OCI-LY7 (cell line): ENCODE data around the gene AUTS2. TPM values are rescaled to one million over a fixed set of nuclear protein-coding genes. Genes with fewer than 3 reads are reported as not detected.

ENCODE experiments used
- BruUV-seq: library from RNA; stranded (reverse); fragments of 400-500 nt; replicated peaks from 2 replicates; lab custom pipeline; 2021; lab: Mats Ljungman, UMichigan
- CTCF ChIA-PET: fragments of 300-600 bp; sonication (Branson Sonifier 250); formaldehyde crosslinking; loops from one replicate; lab custom pipeline; 2022; ENCODE audit warnings: antibody characterized with exemption; ENCODE audit not compliant: unreplicated experiment; lab: Charles Lee
- POLR2A ChIA-PET: fragments of 300-600 bp; sonication (Branson Sonifier 250); formaldehyde crosslinking; loops from one replicate; lab custom pipeline; 2022; ENCODE audit warnings: antibody characterized with exemption; lab: Charles Lee
- DNase-seq: peaks from one replicate; pipeline ENCODE4 v3.0.0-alpha.2; 2015; ENCODE audit warnings: low spot score
- H2AFZ ChIP-seq: fragments of 200-600 bp; sonication (generic), shearing (Covaris generic); 2 replicates; pipeline ENCODE4 v1.6.1; 2014; ENCODE audit warnings: mild to moderate bottlenecking, antibody characterized with exemption, low read length, moderate library complexity
- H3K27ac ChIP-seq: fragments of 200-600 bp; sonication (generic); 2 replicates; pipeline ENCODE4 v1.5.1; 2014; ENCODE audit warnings: mixed run types, low read depth, mild to moderate bottlenecking, moderate library complexity, low read length, inconsistent platforms; ENCODE audit not compliant: poor library complexity, severe bottlenecking
- H3K36me3 ChIP-seq: fragments of 200-600 bp; sonication (generic); 2 replicates; pipeline ENCODE4 v1.6.1; 2014; ENCODE audit warnings: mild to moderate bottlenecking, antibody characterized with exemption, low read length, moderate library complexity, mixed read lengths; ENCODE audit not compliant: insufficient read depth
- H3K4me1 ChIP-seq: fragments of 200-600 bp; sonication (generic); 2 replicates; pipeline ENCODE4 v1.5.1; 2014; ENCODE audit warnings: mild to moderate bottlenecking, low read length; ENCODE audit not compliant: insufficient read depth, poor library complexity, severe bottlenecking
- H3K4me2 ChIP-seq: fragments of 200-600 bp; sonication (generic); 2 replicates; pipeline ENCODE4 v1.6.1; 2014; ENCODE audit warnings: mild to moderate bottlenecking, low read length
- H3K4me3 ChIP-seq: fragments of 200-600 bp; sonication (generic); 2 replicates; pipeline ENCODE4 v1.5.1; 2014; ENCODE audit warnings: mild to moderate bottlenecking, low read depth, low read length; ENCODE audit not compliant: poor library complexity, severe bottlenecking
- H3K79me2 ChIP-seq: fragments of 200-600 bp; sonication (generic); 2 replicates; pipeline ENCODE4 v1.6.1; 2016; ENCODE audit warnings: low read depth, mild to moderate bottlenecking, low read length, moderate library complexity, mixed read lengths; ENCODE audit not compliant: insufficient read depth
- H3K9me2 ChIP-seq: fragments of 200-600 bp; sonication (generic); 2 replicates; pipeline ENCODE4 v1.6.1; 2016; ENCODE audit warnings: mild to moderate bottlenecking, low read length, mixed read lengths; ENCODE audit not compliant: insufficient read depth
- H3K9me3 ChIP-seq: fragments of 200-600 bp; sonication (generic); 2 replicates; pipeline ENCODE4 v1.6.1; 2014; ENCODE audit warnings: mild to moderate bottlenecking, mixed run types, low read length, mixed read lengths
- H4K20me1 ChIP-seq: fragments of 200-600 bp; sonication (generic); 2 replicates; pipeline ENCODE4 v1.6.1; 2014; ENCODE audit warnings: mild to moderate bottlenecking, antibody characterized with exemption, low read length, moderate library complexity, mixed read lengths; ENCODE audit not compliant: insufficient read depth
- CTCF ChIP-seq: fragments of 200-600 bp; sonication (generic); conservative IDR thresholded peaks from 2 replicates; pipeline ENCODE4 v1.5.1; 2014; ENCODE audit warnings: mild to moderate bottlenecking, antibody characterized with exemption, low read length, moderate library complexity, mixed read lengths
- EZH2phosphoT487 ChIP-seq: fragments of 200-600 bp; sonication (generic); IDR thresholded peaks from 2 replicates; pipeline ENCODE4 v1.6.1; 2018; ENCODE audit warnings: low read depth, borderline replicate concordance, mild to moderate bottlenecking, mixed run types, antibody characterized with exemption, low read length, moderate library complexity, mixed read lengths
- intact Hi-C: fragments of 100-400 bp; cut with micrococcal nuclease; formaldehyde crosslinking; loops from one replicate; pipeline ENCODE4 v1.10.0; 2022; ENCODE audit not compliant: unreplicated experiment
- total RNA-seq, 2 experiments: library from RNA; depleted of rRNA in 1 of 2; stranded (reverse); fragments of >200 nt in 1 of 2; shearing (Covaris generic) in 1 of 2; gene quantifications; 2 replicates each; pipeline ENCODE4 v1.2.3, GENCODE V29; 2014 to 2022

The AUTS2 gene
- total RNA-seq, 2 experiments from 2014 or later: 37.9 to 78.5 TPM

- BruUV-seq: no TSS peak
- H3K9me2 ChIP-seq: no peaks in the 10 kb centered on the region
- H3K9me3 ChIP-seq: no peaks in the 10 kb centered on the region
- no peaks in the 10 kb centered on the region for H3K79me2 ChIP-seq
- DNase-seq: no peak
- no peak for TF ChIP-seq CTCF
- TF ChIP-seq EZH2phosphoT487: no peak
- ChIA-PET POLR2A (interaction anchor here (0.6 to 1.1 kb wide), 2 partner anchors 10 to 21 kb away, joined by 3 to 9 read pairs; no protein-coding TSS in a partner anchor), CTCF (no interaction called here)
- peaks cover 80% of the 10 kb centered on the region for H3K4me1 ChIP-seq
- no peak overlapping the region for H2AFZ ChIP-seq
- H3K4me3 ChIP-seq: no peak overlapping the region
- intact Hi-C loops: loop anchor here (10.0 kb wide), 2 partner anchors 226 to 466 kb away; no protein-coding TSS in a partner anchor
- H3K4me2 ChIP-seq: peak overlapping the region; percentile 39; the same call in 1 of the 2 replicates
- no peak overlapping the region for H3K27ac ChIP-seq
- H3K36me3 ChIP-seq: no peaks in the 10 kb centered on the region
- H4K20me1 ChIP-seq: no peaks in the 10 kb centered on the region
Measured at GRCh38 chr7:70420381-70420662, 822.0 kb downstream of the AUTS2 start.

- ChIA-PET CTCF (no interaction called here), POLR2A (interaction anchor here (0.6 kb wide), 1 partner anchor 226 kb away, joined by 3 read pairs; no protein-coding TSS in a partner anchor)
- no peaks in the 10 kb centered on the region for H3K9me3 ChIP-seq
- no peaks in the 10 kb centered on the region for H3K79me2 ChIP-seq
- H3K9me2 ChIP-seq: no peaks in the 10 kb centered on the region
- no peaks in the 10 kb centered on the region for H3K36me3 ChIP-seq
- DNase-seq: no peak
- H4K20me1 ChIP-seq: no peaks in the 10 kb centered on the region
- intact Hi-C loops: loop anchor here (10.0 kb wide), 2 partner anchors 227 to 467 kb away; no protein-coding TSS in a partner anchor
- no peak overlapping the region for H3K4me2 ChIP-seq
- H2AFZ ChIP-seq: no peak overlapping the region
- no peak for TF ChIP-seq EZH2phosphoT487
- no peak for TF ChIP-seq CTCF
- no peak overlapping the region for H3K27ac ChIP-seq
- H3K4me1 ChIP-seq: peaks cover 80% of the 10 kb centered on the region
- H3K4me3 ChIP-seq: no peak overlapping the region
- BruUV-seq: no TSS peak
Measured at GRCh38 chr7:70421319-70421718, 823.0 kb downstream of the AUTS2 start.

GRCh38 chr7:70426249-70426880 is 828.1 kb downstream of the AUTS2 start:
- peak overlapping the region; percentile 46 for H3K4me3 ChIP-seq
- POLR2A ChIA-PET: interaction anchor here (0.6 to 4.3 kb wide), 11 partner anchors 12 to 264 kb away, joined by 3 to 56 read pairs (median 3); no protein-coding TSS in a partner anchor
- intact Hi-C loops: loop anchor here (1.0 to 10.0 kb wide), 5 partner anchors 18 to 472 kb away; no protein-coding TSS in a partner anchor

More at GRCh38 chr7:70426249-70426880, 828.1 kb downstream of the AUTS2 start:
- Histone ChIP-seq H3K4me1 (peaks cover 57% of the 10 kb centered on the region), H3K27ac (peak overlapping the region; percentile 91), H3K79me2 (no peaks in the 10 kb centered on the region), H4K20me1 (no peaks in the 10 kb centered on the region), H3K9me3 (no peaks in the 10 kb centered on the region), H2AFZ (peak overlapping the region; percentile 41; the same call in 1 of the 2 replicates), H3K9me2 (no peaks in the 10 kb centered on the region), H3K4me2 (peak overlapping the region; percentile 73), H3K36me3 (no peaks in the 10 kb centered on the region)
- CTCF ChIA-PET: interaction anchor here (1.2 kb wide), 1 partner anchor 10 kb away, joined by 4 read pairs; no protein-coding TSS in a partner anchor
- peak; percentile 90 for DNase-seq
- TF ChIP-seq EZH2phosphoT487: no peak
- TF ChIP-seq CTCF: no peak
- no TSS peak for BruUV-seq
